Measurements from ENCODE around the gene MED12L.
"Not testable (repeated sequence)": the region's sequence is repeated elsewhere in the genome, so short reads cannot be mapped to it uniquely, and the experiment has no call there.

MED12L gene

DNA sequence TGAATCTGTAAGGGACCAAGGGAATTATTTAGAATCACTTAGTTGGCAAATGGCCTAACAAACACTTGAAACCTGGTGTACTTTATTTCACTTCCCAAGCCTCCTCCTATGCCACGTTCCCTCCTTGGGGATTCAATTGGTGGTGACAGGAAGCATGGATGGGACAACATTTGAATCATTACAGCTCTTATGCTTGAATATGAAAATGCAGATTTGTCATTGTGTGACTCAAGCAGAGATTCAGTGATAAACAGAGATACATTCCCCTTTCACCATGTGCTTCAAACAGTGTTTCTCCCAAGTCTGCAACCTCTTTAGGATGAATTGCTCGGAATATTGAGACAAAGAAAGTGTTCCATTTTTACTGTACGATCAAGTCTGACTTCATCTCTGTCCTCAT, 32.7 kb upstream of the MED12L start:
- TF ChIP-seq, protein P1, sequence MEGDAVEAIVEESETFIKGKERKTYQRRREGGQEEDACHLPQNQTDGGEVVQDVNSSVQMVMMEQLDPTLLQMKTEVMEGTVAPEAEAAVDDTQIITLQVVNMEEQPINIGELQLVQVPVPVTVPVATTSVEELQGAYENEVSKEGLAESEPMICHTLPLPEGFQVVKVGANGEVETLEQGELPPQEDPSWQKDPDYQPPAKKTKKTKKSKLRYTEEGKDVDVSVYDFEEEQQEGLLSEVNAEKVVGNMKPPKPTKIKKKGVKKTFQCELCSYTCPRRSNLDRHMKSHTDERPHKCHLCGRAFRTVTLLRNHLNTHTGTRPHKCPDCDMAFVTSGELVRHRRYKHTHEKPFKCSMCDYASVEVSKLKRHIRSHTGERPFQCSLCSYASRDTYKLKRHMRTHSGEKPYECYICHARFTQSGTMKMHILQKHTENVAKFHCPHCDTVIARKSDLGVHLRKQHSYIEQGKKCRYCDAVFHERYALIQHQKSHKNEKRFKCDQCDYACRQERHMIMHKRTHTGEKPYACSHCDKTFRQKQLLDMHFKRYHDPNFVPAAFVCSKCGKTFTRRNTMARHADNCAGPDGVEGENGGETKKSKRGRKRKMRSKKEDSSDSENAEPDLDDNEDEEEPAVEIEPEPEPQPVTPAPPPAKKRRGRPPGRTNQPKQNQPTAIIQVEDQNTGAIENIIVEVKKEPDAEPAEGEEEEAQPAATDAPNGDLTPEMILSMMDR (IDR thresholded peaks at IDR 0.05; ENCODE audit: low read depth, low read length, missing control alignments), result no peak
- H3K4me3 ChIP-seq (replicated peaks; ENCODE audit: low read depth, low read length), result no peak overlapping the region
- no peak for DNase-seq (ENCODE audit: extremely low read depth, low read depth)

DNA sequence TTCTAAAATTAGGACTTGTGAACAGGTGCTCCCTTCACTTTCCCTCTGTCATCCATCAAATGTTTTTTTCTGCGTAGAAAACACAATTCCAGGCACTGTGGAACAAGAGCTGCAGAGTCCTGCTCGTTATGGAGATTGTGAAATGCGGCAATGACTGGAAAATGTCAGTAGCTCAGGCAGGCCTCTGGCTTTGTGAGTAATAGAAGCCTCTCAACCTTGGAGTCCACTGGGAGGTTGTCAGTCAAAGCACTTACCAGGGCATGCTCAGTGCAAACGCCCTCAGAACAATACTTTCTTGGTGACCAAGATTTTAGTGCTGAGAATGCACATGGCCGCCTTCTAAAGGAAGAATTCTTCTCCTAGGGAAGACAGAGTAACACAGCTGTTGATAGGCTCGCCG, 26.7 kb upstream of the MED12L start:
- H3K4me3 ChIP-seq (replicated peaks; ENCODE audit: low read depth, low read length), result no peak overlapping the region
- TF ChIP-seq, protein P1 (IDR thresholded peaks at IDR 0.05; ENCODE audit: low read depth, low read length, missing control alignments), result no peak
- DNase-seq (ENCODE audit: extremely low read depth, low read depth), result no peak

DNA sequence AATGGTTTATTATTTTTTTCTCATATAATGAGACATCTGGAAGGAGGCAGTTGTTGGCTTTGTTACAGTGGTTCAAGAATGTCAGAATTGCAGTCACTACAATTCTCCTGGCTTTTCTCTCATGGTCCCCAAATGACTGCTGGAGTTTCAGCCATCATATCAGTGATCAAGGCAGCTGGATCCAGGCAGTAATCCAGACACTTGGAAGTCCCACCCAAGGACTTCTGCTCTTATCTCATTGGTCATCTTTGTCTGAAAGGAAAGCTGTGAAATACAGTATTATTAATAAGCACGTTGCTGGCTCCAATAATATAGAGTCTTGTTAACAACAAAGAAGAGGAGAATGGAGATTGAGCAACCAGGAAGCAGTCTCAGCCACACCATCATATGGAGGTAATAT, 22.9 kb upstream of the MED12L start:
- no peak for DNase-seq (ENCODE audit: extremely low read depth, low read depth)

DNA sequence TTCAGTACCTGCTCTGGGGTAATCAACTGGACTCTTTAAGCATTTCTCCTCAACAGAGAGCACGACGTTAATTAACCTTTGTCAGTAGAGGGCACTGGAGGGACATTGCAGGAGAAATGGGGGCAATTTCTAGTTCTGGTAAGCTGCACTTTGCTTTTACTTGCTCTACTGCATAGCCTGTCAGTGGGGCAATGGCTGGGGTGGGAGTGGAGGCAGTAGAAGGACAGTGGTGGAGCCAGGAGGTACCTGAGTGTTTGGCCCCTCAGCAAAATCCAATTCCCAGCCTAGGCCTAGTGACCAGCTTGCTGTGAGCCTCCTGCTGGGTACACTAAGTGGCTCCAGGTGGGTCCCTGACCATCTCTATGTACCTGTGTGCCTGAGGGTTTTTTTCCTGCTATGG, 18.3 kb upstream of the MED12L start:
- no peak overlapping the region for H3K4me3 ChIP-seq (replicated peaks; ENCODE audit: low read depth, low read length)
- TF ChIP-seq, protein P1 (IDR thresholded peaks at IDR 0.05; ENCODE audit: low read depth, low read length, missing control alignments), result peak; percentile 31
- no peak for DNase-seq (ENCODE audit: extremely low read depth, low read depth)

More for the DNA sequence above, 22.9 kb upstream of the MED12L start:
- TF ChIP-seq, protein P1 (IDR thresholded peaks at IDR 0.05; ENCODE audit: low read depth, low read length, missing control alignments), result no peak
- H3K4me3 ChIP-seq (replicated peaks; ENCODE audit: low read depth, low read length), result no peak overlapping the region

DNA sequence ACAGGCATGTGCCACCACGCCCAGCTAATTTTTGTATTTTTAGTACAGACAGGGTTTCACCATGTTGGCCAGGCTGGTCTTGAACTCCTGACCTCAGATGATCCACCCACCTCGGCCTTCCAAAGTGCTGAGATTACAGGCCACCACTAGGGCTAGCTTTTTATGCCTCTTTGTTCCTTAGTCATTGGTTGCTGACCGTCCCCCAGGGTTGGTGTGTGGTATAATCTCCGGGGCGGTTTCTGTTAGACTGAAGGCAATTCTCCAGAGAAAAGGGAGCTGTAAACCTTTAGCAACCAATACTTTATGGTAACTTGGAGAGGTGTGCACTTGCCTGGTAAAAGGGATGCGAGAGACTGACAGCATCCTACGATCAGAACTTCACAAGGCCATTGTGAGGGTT, 12.6 kb upstream of the MED12L start:
- not testable (repeated sequence) for DNase-seq (ENCODE audit: extremely low read depth, low read depth); H3K4me3 ChIP-seq (replicated peaks; ENCODE audit: low read depth, low read length)

DNA sequence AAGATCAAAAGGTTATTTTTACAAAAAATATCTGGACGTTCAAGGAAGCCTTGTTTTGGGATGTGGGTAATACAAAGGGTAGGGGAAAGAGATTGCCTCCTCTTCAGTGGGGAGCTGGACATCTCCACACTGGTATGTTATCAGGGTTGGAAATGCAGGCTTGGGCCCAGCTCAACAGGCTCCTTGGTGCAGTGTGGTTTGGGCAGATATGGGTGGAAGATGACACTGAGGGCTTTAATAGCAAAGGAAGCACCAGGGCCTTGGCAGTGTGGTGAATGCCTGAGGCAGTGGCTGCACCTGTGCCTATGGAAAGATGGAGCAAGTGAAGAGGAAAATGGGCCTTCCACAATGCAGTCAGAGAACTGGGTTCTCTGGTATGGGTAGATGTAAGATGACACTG, 11.2 kb upstream of the MED12L start:
- TF ChIP-seq, protein P1 (IDR thresholded peaks at IDR 0.05; ENCODE audit: low read depth, low read length, missing control alignments), result no peak
- H3K4me3 ChIP-seq (replicated peaks; ENCODE audit: low read depth, low read length), result no peak overlapping the region
- no peak for DNase-seq (ENCODE audit: extremely low read depth, low read depth)

DNA sequence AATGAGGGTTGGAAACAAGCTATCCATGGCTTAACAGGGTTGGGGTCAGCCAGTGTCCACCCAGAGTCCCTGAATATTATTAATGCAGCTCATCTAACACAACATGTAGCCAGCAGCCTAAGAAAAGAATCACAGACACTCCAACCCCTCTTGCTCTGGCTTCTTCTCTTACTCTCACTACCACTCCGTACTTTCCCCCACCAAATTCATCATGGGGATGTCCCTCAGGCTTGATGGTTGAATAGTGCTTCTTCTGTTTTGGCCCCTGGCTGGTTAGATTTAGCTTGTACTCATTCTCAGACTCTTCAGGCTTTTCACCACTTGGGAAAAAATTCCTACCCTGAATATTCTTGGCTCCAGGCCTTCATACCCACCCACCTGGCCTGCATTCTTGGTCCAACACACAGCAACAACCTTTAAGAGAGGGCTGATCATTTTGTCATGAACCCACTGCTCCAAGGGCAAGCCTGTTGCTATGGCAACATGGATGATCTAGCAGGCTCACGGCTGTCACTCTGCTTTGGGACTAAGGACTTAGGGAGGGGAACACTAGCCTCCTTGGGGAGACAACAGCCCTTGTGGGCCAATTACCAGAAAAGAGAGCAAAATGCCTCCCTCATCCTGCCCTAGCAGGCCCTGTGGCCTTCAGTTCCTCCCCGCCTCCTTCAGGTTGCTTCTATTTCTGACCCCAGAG, 9.4 kb upstream of the MED12L start:
- DNase-seq (ENCODE audit: extremely low read depth, low read depth), result no peak
- TF ChIP-seq, protein P1 (IDR thresholded peaks at IDR 0.05; ENCODE audit: low read depth, low read length, missing control alignments), result no peak
- no peak overlapping the region for H3K4me3 ChIP-seq (replicated peaks; ENCODE audit: low read depth, low read length)
